VCaP (cell line): ENCODE data around the gene ALX4.

Source experiments
- H3K27ac ChIP-seq: fragments of 450-650 bp; 2 replicates; pipeline ENCODE4 v1.5.1; 2017
- CTCF ChIP-seq: fragments of 450-650 bp; conservative IDR thresholded peaks from 2 replicates; pipeline ENCODE4 v1.5.1; 2017; ENCODE audit warnings: mild to moderate bottlenecking, moderate library complexity

ALX4 gene

GRCh38 chr11:44304091-44305025 is 5.6 kb downstream of the ALX4 start:
- no peak for TF ChIP-seq CTCF
- H3K27ac ChIP-seq = no peak overlapping the region

- no peak overlapping the region for H3K27ac ChIP-seq
- no peak for TF ChIP-seq CTCF
Measured at GRCh38 chr11:44303401-44303938, 6.5 kb downstream of the ALX4 start.

GRCh38 chr11:44301564-44302271 is 8.2 kb downstream of the ALX4 start:
- no peak overlapping the region for H3K27ac ChIP-seq
- no peak for TF ChIP-seq CTCF

- no peak overlapping the region for H3K27ac ChIP-seq
- no peak for TF ChIP-seq CTCF
Measured at GRCh38 chr11:44300844-44301563, 8.9 kb downstream of the ALX4 start.

GRCh38 chr11:44298862-44299261 is 11.1 kb downstream of the ALX4 start:
- H3K27ac ChIP-seq = no peak overlapping the region

GRCh38 chr11:44290208-44290607 is 19.7 kb downstream of the ALX4 start:
- no peak overlapping the region for H3K27ac ChIP-seq
- TF ChIP-seq CTCF = no peak

More at GRCh38 chr11:44298862-44299261, 11.1 kb downstream of the ALX4 start:
- no peak for TF ChIP-seq CTCF
